HepG2 (cell line): Measurements from ENCODE around the gene TMEM150C. TPM values are rescaled to one million over a fixed set of nuclear protein-coding genes. Genes with fewer than 3 reads are reported as not detected.

Experiments used
- ATAC-seq: fragments of 200-7000 bp; cut with Tn5 transposase; 3 replicates; pipeline ENCODE4 v1.9.1; 2020; ENCODE audit warnings: mild to moderate bottlenecking, moderate library complexity
- BruUV-seq: library from RNA; stranded (reverse); fragments of 400-500 nt; replicated peaks from 2 replicates; lab custom pipeline; 2021; lab: Mats Ljungman, UMichigan
- CTCF ChIA-PET: fragments of 300-600 bp; formaldehyde crosslinking; extraction: SDS; loops from one replicate; lab custom pipeline; 2021; ENCODE audit warnings: low total read pairs, inconsistent platforms, low intra/inter-chr PET ratio; lab: Yijun Ruan, JAX
- POLR2A ChIA-PET: fragments of 350-600 bp; sonication (Branson Sonifier 250); formaldehyde crosslinking; loops from one replicate; lab custom pipeline; 2020; ENCODE audit warnings: antibody characterized with exemption, inconsistent platforms; lab: Yijun Ruan, JAX
- DNase-seq: peaks from one replicate; pipeline ENCODE4 v3.0.0-alpha.2; 2015; ENCODE audit warnings: low spot score
- FAIRE-seq: peaks from 3 replicates; lab custom pipeline; 2011; peaks lifted over from hg19 to GRCh38; lab: Jason Lieb, UNC
- H2AFZ ChIP-seq: one replicate; pipeline ENCODE4 v1.6.1; 2011; ENCODE audit warnings: low read length, inconsistent platforms
- H3K27ac ChIP-seq: fragments of 300-600 bp; 3 replicates; pipeline ENCODE4 v1.8.0; 2011; ENCODE audit warnings: mixed run types, mild to moderate bottlenecking, mixed read lengths, low read length, inconsistent platforms; ENCODE audit not compliant: insufficient read depth; ENCODE audit errors: extremely low read length
- H3K27me3 ChIP-seq, 2 experiments: fragments of 200-600 bp in 1 of 2; 2 replicates in 1 of 2; 3 replicates in 1 of 2; pipeline versions ENCODE4 v1.6.0 to v1.8.0; 2011; ENCODE audit warnings: low read length in 2 of 2, mild to moderate bottlenecking in 2 of 2, moderate library complexity in 2 of 2, inconsistent platforms in 1 of 2; ENCODE audit not compliant: insufficient read depth in 2 of 2, control insufficient read depth in 1 of 2
- H3K36me3 ChIP-seq, 2 experiments: fragments of 200-600 bp in 1 of 2; replicated peaks in 1 of 2; 2 replicates in 1 of 2; 3 replicates in 1 of 2; pipeline versions ENCODE4 v1.5.1 to v1.8.0; 2011; ENCODE audit warnings: low read length in 2 of 2, inconsistent platforms in 1 of 2; ENCODE audit not compliant: insufficient read depth in 2 of 2, control insufficient read depth in 1 of 2
- H3K4me1 ChIP-seq: 2 replicates; pipeline ENCODE4 v1.5.1; 2012; ENCODE audit warnings: low read length, inconsistent platforms; ENCODE audit not compliant: insufficient read depth
- H3K4me2 ChIP-seq: 2 replicates; pipeline ENCODE4 v1.6.0; 2011; ENCODE audit warnings: low read depth, low read length, inconsistent platforms
- H3K4me3 ChIP-seq, 3 experiments: fragments of 200-600 bp in 1 of 3; sonication (generic), shearing (Covaris generic) in 1 of 3; replicated peaks in 1 of 3; 2 replicates each; pipeline ENCODE4 v1.5.1; 2011 to 2016; ENCODE audit warnings: low read length in 3 of 3, inconsistent platforms in 2 of 3, low read depth in 2 of 3, mild to moderate bottlenecking in 2 of 3, control low read depth in 1 of 3, mixed read lengths in 1 of 3; ENCODE audit not compliant: insufficient read depth in 1 of 3
- H3K79me2 ChIP-seq: one replicate; pipeline ENCODE4 v1.6.1; 2011; ENCODE audit warnings: low read length, inconsistent platforms; ENCODE audit not compliant: insufficient read depth
- H3K9ac ChIP-seq: 2 replicates; pipeline ENCODE4 v1.6.0; 2011; ENCODE audit warnings: mild to moderate bottlenecking, low read depth, low read length, inconsistent platforms; ENCODE audit not compliant: insufficient read depth
- H3K9me3 ChIP-seq: 2 replicates; pipeline ENCODE4 v1.5.1; 2012; ENCODE audit warnings: mild to moderate bottlenecking, low read length
- H4K20me1 ChIP-seq: 2 replicates; pipeline ENCODE4 v1.6.0; 2011; ENCODE audit warnings: inconsistent platforms, mild to moderate bottlenecking, low read length, moderate library complexity; ENCODE audit not compliant: insufficient read depth
- ATF7-NPFF ChIP-seq: sonication (generic); formaldehyde crosslinking; IDR thresholded peaks from 2 replicates; pipeline ENCODE4 v1.8.1; 2023; ENCODE audit warnings: mild to moderate bottlenecking, low read depth, missing genetic modification reagents, moderate library complexity
- ESRRA ChIP-seq: sonication (generic); formaldehyde crosslinking; IDR thresholded peaks from 2 replicates; pipeline ENCODE4 v1.5.1; 2020; ENCODE audit warnings: mild to moderate bottlenecking, low read depth, missing genetic modification reagents
- HNF4A ChIP-seq: sonication (generic); formaldehyde crosslinking; IDR thresholded peaks from 2 replicates; pipeline ENCODE4 v1.4.0; 2020; ENCODE audit warnings: missing genetic modification reagents
- KDM5A ChIP-seq: fragments of 200-600 bp; sonication (generic); IDR thresholded peaks from 2 replicates; pipeline ENCODE4 v1.7.0; 2018; ENCODE audit warnings: antibody characterized with exemption, mild to moderate bottlenecking, low read length, borderline replicate concordance
- NCOA1 ChIP-seq: sonication (generic); formaldehyde crosslinking; IDR thresholded peaks from 2 replicates; pipeline ENCODE4 v1.9.0; 2021; ENCODE audit warnings: missing genetic modification reagents
- NONO ChIP-seq, 2 experiments: fragments of 450-650 bp in 1 of 2; sonication (generic) in 1 of 2; formaldehyde crosslinking in 1 of 2; IDR thresholded peaks in 1 of 2; conservative IDR thresholded peaks in 1 of 2; 2 replicates each; pipeline versions ENCODE4 v1.6.1 to v1.8.0; 2017 to 2022; ENCODE audit warnings: mild to moderate bottlenecking in 1 of 2, missing genetic modification reagents in 1 of 2, moderate library complexity in 1 of 2
- SMARCC2 ChIP-seq: fragments of 450-650 bp; IDR thresholded peaks from 2 replicates; pipeline ENCODE4 v1.6.1; 2017; ENCODE audit warnings: antibody characterized with exemption, mild to moderate bottlenecking
- STAT6 ChIP-seq: sonication (generic); formaldehyde crosslinking; IDR thresholded peaks from 2 replicates; pipeline ENCODE4 v1.4.0; 2020; ENCODE audit warnings: missing genetic modification reagents, mild to moderate bottlenecking, borderline replicate concordance
- ZC3H13 ChIP-seq: sonication (generic); formaldehyde crosslinking; IDR thresholded peaks from 2 replicates; pipeline ENCODE4 v1.8.1; 2023; ENCODE audit warnings: mild to moderate bottlenecking, missing genetic modification reagents, moderate library complexity
- ZNF589 ChIP-seq: sonication (generic); formaldehyde crosslinking; conservative IDR thresholded peaks from 2 replicates; pipeline ENCODE4 v1.8.0; 2022; ENCODE audit warnings: mild to moderate bottlenecking, moderate library complexity, missing genetic modification reagents
- ZNF773 ChIP-seq: sonication (generic); formaldehyde crosslinking; IDR thresholded peaks from 2 replicates; pipeline ENCODE4 v1.4.0; 2020; ENCODE audit warnings: missing genetic modification reagents, borderline replicate concordance
- WGBS: methylation state at CpG from one replicate; pipeline ENCODE4 v1.1.6; 2017; ENCODE audit warnings: low lambda C conversion rate; 5-methylcytosine and 5-hydroxymethylcytosine counted together
- in situ Hi-C: cut with HindIII; loops from 2 replicates; pipeline ENCODE4 v1.10.0; 2017; ENCODE audit warnings: low pct_unique_long_range_greater_than_20kb; ENCODE audit not compliant: extremely low pct_ligation_motif_present
- intact Hi-C: fragments of 100-400 bp; cut with micrococcal nuclease; formaldehyde crosslinking; loops from one replicate; pipeline ENCODE4 v1.10.0; 2022; ENCODE audit not compliant: unreplicated experiment
- polyA plus RNA-seq, 8 experiments: library from polyadenylated mRNA; depleted of rRNA in 3 of 8; stranded (reverse) in 7 of 8; unstranded in 1 of 8; fragments of >200 nt; fragmentation: Illumina TruSeq in 4 of 8; extraction: Trizol in 4 of 8; gene quantifications; 2 replicates each; pipeline versions ENCODE4 v1.2.1 to v1.2.3, GENCODE V29; 2011 to 2016; ENCODE audit warnings: low read depth in 4 of 8, missing spikeins in 1 of 8, mixed read lengths in 1 of 8; ENCODE audit not compliant: insufficient read depth in 1 of 8
- total RNA-seq, 5 experiments: library from RNA; depleted of rRNA; stranded (reverse); fragments of >200 nt; fragmentation: Illumina TruSeq; extraction: Trizol; gene quantifications; 2 replicates each; pipeline ENCODE4 v1.2.3, GENCODE V29; 2016; ENCODE audit warnings: low read depth in 1 of 5
- TF ChIP-seq, protein P1 (sequence below): sonication (generic); formaldehyde crosslinking; IDR thresholded peaks from 2 replicates; pipeline ENCODE4 v1.9.0; 2022; ENCODE audit warnings: missing genetic modification reagents, mild to moderate bottlenecking, borderline replicate concordance
- TF ChIP-seq, protein P2 (sequence below): sonication (generic); formaldehyde crosslinking; IDR thresholded peaks from 2 replicates; pipeline ENCODE4 v1.4.0; 2020; ENCODE audit warnings: missing genetic modification reagents, borderline replicate concordance

The TMEM150C gene
- total and polyA plus RNA-seq, 2 of the 13 experiments (the other 11 are each of a cell fraction or from before 2014, with no cell fraction given): 0.33 to 0.42 TPM

- TF ChIP-seq HNF4A (CRISPR knock-in tag): peak; percentile 74
- TF ChIP-seq NCOA1 (CRISPR knock-in tag): no peak
- peak; percentile 89 for TF ChIP-seq ESRRA (CRISPR knock-in tag)
- TF ChIP-seq, protein P1, sequence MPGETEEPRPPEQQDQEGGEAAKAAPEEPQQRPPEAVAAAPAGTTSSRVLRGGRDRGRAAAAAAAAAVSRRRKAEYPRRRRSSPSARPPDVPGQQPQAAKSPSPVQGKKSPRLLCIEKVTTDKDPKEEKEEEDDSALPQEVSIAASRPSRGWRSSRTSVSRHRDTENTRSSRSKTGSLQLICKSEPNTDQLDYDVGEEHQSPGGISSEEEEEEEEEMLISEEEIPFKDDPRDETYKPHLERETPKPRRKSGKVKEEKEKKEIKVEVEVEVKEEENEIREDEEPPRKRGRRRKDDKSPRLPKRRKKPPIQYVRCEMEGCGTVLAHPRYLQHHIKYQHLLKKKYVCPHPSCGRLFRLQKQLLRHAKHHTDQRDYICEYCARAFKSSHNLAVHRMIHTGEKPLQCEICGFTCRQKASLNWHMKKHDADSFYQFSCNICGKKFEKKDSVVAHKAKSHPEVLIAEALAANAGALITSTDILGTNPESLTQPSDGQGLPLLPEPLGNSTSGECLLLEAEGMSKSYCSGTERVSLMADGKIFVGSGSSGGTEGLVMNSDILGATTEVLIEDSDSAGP (CRISPR knock-in tag): no peak
- no peak for TF ChIP-seq NONO (IDR thresholded peaks at IDR 0.05)
- no peak for TF ChIP-seq NONO (CRISPR knock-in tag; conservative IDR thresholded peaks at IDR 0.05)
Measured at GRCh38 chr4:82489987-82490386, 71.8 kb downstream of the TMEM150C start (continued).

GRCh38 chr4:82489076-82489475 lies 72.7 kb downstream of the TMEM150C start:
- Histone ChIP-seq H4K20me1 (no peaks in the 10 kb centered on the region), H3K79me2 (no peaks in the 10 kb centered on the region), H3K27ac (no peak overlapping the region), H3K4me3 (no peak overlapping the region), H3K4me1 (peaks cover 9% of the 10 kb centered on the region), H3K27me3 (no peaks in the 10 kb centered on the region), H3K9me3 (no peaks in the 10 kb centered on the region), H3K36me3 (no peaks in the 10 kb centered on the region), H3K4me2 (no peak overlapping the region), H3K9ac (no peak overlapping the region), H2AFZ (no peak overlapping the region)
- ATAC-seq: no peak
- DNase-seq: no peak
- POLR2A ChIA-PET: interaction anchor here (0.6 kb wide), 1 partner anchor 353 kb away, joined by 3 read pairs; no protein-coding TSS in a partner anchor
- FAIRE-seq: no peak
- TF ChIP-seq ATF7-NPFF (CRISPR knock-in tag) (no peak), SMARCC2 (no peak), KDM5A (no peak), ZNF773 (CRISPR knock-in tag) (no peak), STAT6 (CRISPR knock-in tag) (no peak), ZC3H13 (CRISPR knock-in tag) (no peak), ZNF589 (no peak)
- TF ChIP-seq, protein P2, sequence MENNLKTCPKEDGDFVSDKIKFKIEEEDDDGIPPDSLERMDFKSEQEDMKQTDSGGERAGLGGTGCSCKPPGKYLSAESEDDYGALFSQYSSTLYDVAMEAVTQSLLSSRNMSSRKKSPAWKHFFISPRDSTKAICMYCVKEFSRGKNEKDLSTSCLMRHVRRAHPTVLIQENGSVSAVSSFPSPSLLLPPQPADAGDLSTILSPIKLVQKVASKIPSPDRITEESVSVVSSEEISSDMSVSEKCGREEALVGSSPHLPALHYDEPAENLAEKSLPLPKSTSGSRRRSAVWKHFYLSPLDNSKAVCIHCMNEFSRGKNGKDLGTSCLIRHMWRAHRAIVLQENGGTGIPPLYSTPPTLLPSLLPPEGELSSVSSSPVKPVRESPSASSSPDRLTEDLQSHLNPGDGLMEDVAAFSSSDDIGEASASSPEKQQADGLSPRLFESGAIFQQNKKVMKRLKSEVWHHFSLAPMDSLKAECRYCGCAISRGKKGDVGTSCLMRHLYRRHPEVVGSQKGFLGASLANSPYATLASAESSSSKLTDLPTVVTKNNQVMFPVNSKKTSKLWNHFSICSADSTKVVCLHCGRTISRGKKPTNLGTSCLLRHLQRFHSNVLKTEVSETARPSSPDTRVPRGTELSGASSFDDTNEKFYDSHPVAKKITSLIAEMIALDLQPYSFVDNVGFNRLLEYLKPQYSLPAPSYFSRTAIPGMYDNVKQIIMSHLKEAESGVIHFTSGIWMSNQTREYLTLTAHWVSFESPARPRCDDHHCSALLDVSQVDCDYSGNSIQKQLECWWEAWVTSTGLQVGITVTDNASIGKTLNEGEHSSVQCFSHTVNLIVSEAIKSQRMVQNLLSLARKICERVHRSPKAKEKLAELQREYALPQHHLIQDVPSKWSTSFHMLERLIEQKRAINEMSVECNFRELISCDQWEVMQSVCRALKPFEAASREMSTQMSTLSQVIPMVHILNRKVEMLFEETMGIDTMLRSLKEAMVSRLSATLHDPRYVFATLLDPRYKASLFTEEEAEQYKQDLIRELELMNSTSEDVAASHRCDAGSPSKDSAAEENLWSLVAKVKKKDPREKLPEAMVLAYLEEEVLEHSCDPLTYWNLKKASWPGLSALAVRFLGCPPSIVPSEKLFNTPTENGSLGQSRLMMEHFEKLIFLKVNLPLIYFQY (CRISPR knock-in tag): no peak
- 91% methylated on average over 1 of the region's 1 CpG for WGBS
- in situ Hi-C loops (no loop called here), intact Hi-C loops (no loop called here)
- CTCF ChIA-PET: no interaction called here
- BruUV-seq: no TSS peak
